HAP-1 (cell line): ENCODE results near the gene SIM1.
A peak's percentile ranks its signal among the peaks of the same experiment; 100 is the strongest.

Source experiments
- DNase-seq, 2 experiments: peaks; one replicate each; pipeline ENCODE4 v3.0.0-alpha.2; 2016 to 2020; ENCODE audit warnings: low spot score in 2 of 2
- H3K27me3 ChIP-seq: fragments of 250-450 bp; sonication (Bioruptor Pico); 2 replicates; pipeline ENCODE4 v1.5.1; 2020; ENCODE audit warnings: low read depth, mild to moderate bottlenecking, moderate library complexity
- H3K36me3 ChIP-seq: fragments of 250-450 bp; sonication (Bioruptor Pico); replicated peaks from 2 replicates; pipeline ENCODE4 v1.5.1; 2020; ENCODE audit warnings: mild to moderate bottlenecking
- H3K4me1 ChIP-seq: fragments of 250-450 bp; sonication (Bioruptor Pico); 2 replicates; pipeline ENCODE4 v1.5.1; 2020; ENCODE audit warnings: mild to moderate bottlenecking
- H3K4me3 ChIP-seq: fragments of 250-450 bp; sonication (Bioruptor Pico); 2 replicates; pipeline ENCODE4 v1.5.1; 2020; ENCODE audit warnings: mild to moderate bottlenecking, moderate library complexity
- H3K9me3 ChIP-seq: fragments of 250-450 bp; sonication (Bioruptor Pico); 2 replicates; pipeline ENCODE4 v1.5.1; 2020; ENCODE audit warnings: mild to moderate bottlenecking, moderate library complexity
- in situ Hi-C: fragments of 300-500 bp; cut with MboI; formaldehyde crosslinking; loops from 3 replicates; pipeline ENCODE4 v1.14.3; 2020; ENCODE audit warnings: low sequenced_read_pairs, inconsistent platforms, mixed read lengths

Gene SIM1

GRCh38 chr6:100484474-100484873, 19.8 kb upstream of the SIM1 start:
- in situ Hi-C loops = loop anchor here (10.0 to 25.0 kb wide), 2 partner anchors 178 to 620 kb away; no protein-coding TSS in a partner anchor
- Histone ChIP-seq H3K4me3 (no peak overlapping the region), H3K27me3 (no peaks in the 10 kb centered on the region), H3K36me3 (no peaks in the 10 kb centered on the region), H3K4me1 (no peaks in the 10 kb centered on the region), H3K9me3 (no peaks in the 10 kb centered on the region)
- DNase-seq = no peak

GRCh38 chr6:100482698-100483097, 18.0 kb upstream of the SIM1 start:
- Histone ChIP-seq H3K36me3 (no peaks in the 10 kb centered on the region), H3K9me3 (no peaks in the 10 kb centered on the region), H3K4me3 (no peak overlapping the region), H3K4me1 (no peaks in the 10 kb centered on the region), H3K27me3 (no peaks in the 10 kb centered on the region)
- no peak for DNase-seq
- in situ Hi-C loops = loop anchor here (10.0 to 25.0 kb wide), 2 partner anchors 180 to 618 kb away; no protein-coding TSS in a partner anchor

- Histone ChIP-seq H3K4me1 (no peaks in the 10 kb centered on the region), H3K4me3 (no peak overlapping the region), H3K9me3 (no peaks in the 10 kb centered on the region), H3K27me3 (no peaks in the 10 kb centered on the region), H3K36me3 (no peaks in the 10 kb centered on the region)
- in situ Hi-C loops = loop anchor here (5.0 to 25.0 kb wide), 3 partner anchors 183 to 615 kb away; no protein-coding TSS in a partner anchor
- DNase-seq = peak; percentile 39 to 42
These were observed 14.7 kb upstream of the SIM1 start for GRCh38 chr6:100479179-100480035.

- H3K4me1 ChIP-seq = no peaks in the 10 kb centered on the region
- no peak overlapping the region for H3K4me3 ChIP-seq
- no peaks in the 10 kb centered on the region for H3K27me3 ChIP-seq
- H3K36me3 ChIP-seq = no peaks in the 10 kb centered on the region
- no peak for DNase-seq
- H3K9me3 ChIP-seq = no peaks in the 10 kb centered on the region
- in situ Hi-C loops = loop anchor here (5.0 to 25.0 kb wide), 2 partner anchors 187 to 353 kb away; no protein-coding TSS in a partner anchor
These were observed 11.0 kb upstream of the SIM1 start for GRCh38 chr6:100475554-100476320.

- in situ Hi-C loops = no loop called here
- Histone ChIP-seq H3K9me3 (no peaks in the 10 kb centered on the region), H3K4me3 (no peak overlapping the region), H3K27me3 (no peaks in the 10 kb centered on the region), H3K36me3 (no peaks in the 10 kb centered on the region), H3K4me1 (no peaks in the 10 kb centered on the region)
- no peak for DNase-seq
These were observed 8.5 kb upstream of the SIM1 start for GRCh38 chr6:100473182-100473581.

- no peaks in the 10 kb centered on the region for H3K36me3 ChIP-seq
- H3K27me3 ChIP-seq = no peaks in the 10 kb centered on the region
- DNase-seq = no peak
- H3K4me1 ChIP-seq = no peaks in the 10 kb centered on the region
- no peak overlapping the region for H3K4me3 ChIP-seq
- H3K9me3 ChIP-seq = no peaks in the 10 kb centered on the region
- in situ Hi-C loops = no loop called here
These were observed 8.0 kb upstream of the SIM1 start for GRCh38 chr6:100472674-100473073.

DNA sequence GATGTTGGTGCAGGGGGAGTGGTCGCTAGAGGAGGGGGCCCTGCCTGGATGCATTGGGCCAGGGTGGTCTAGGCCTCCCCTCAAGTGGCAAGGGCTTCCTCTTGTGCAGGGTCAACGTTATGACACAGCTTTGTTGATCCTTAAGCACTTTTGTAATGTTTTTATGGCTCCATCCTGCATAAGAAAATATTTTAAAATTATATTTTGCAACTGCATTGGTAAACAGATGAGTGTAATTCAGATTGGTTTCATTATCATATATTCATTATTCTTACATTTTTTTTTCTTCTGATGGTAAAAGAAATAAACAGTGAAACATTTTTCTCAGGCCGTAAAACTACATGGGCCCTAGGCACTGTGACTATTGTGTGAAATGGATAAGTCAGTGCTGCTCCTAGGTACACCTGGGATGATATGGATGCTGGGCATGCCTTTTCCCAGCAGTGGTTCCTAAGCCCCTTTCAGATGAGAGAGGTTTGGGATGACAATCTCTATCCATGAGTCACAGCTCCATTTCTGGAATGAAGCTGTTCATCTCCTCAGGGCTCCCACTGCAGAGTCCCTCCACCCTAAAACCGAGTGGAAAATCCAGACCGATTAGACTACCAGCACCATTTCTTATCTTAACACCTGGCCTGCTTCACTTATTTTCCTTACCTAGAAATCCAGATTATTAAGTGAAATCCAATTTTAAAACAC, 5.8 kb upstream of the SIM1 start:
- DNase-seq = no peak
- in situ Hi-C loops = no loop called here
- H3K36me3 ChIP-seq = no peaks in the 10 kb centered on the region
- H3K9me3 ChIP-seq = no peaks in the 10 kb centered on the region; the same call in 1 of the 2 replicates
- H3K27me3 ChIP-seq = no peaks in the 10 kb centered on the region
- H3K4me3 ChIP-seq = no peak overlapping the region
- H3K4me1 ChIP-seq = no peaks in the 10 kb centered on the region

DNA sequence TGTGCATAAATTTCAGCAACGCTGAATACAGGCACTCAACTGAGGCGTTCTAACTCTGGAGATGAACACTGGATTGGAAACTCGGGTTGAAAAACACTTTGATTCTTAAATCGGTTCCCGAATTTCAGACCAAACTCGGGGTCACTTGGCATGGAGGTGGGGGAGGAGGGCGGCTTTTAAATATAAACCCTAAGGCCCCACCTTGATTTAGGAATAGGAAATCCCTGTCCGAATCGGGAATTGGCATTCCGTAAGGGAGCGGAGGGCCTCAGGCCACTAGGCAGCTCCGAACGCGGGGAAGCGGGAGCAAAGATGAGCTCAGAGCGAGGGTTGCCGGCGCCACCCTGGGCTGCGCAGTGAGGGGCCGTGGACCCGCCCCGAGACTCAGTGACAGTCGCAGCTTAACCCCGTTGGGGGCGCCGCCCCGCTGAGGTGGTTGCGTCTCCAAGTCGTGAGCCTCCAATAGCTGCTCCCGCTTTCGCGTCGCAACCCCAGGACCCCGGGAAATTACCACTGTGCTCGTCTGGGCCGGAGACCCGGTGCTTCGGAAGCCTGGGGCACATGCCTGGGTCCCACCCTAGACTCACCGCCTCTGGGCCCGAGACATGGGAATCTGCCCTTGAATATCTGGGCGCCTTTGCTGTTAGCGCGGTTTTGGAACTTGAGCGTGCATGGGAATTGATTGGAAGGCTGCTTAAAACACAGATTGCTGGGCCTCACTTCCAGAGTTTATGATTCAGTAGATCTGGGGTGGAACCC, 4.6 kb upstream of the SIM1 start:
- Histone ChIP-seq H3K36me3 (no peaks in the 10 kb centered on the region), H3K27me3 (no peaks in the 10 kb centered on the region), H3K9me3 (no peaks in the 10 kb centered on the region; the same call in 1 of the 2 replicates), H3K4me1 (no peaks in the 10 kb centered on the region), H3K4me3 (no peak overlapping the region)
- in situ Hi-C loops = no loop called here
- DNase-seq = no peak

GRCh38 chr6:100468016-100468622, 3.4 kb upstream of the SIM1 start:
- no peaks in the 10 kb centered on the region for H3K4me1 ChIP-seq
- in situ Hi-C loops = no loop called here
- no peak for DNase-seq
- no peaks in the 10 kb centered on the region; the same call in 1 of the 2 replicates for H3K9me3 ChIP-seq
- H3K36me3 ChIP-seq = no peaks in the 10 kb centered on the region
- no peak overlapping the region for H3K4me3 ChIP-seq
- no peaks in the 10 kb centered on the region for H3K27me3 ChIP-seq

DNA sequence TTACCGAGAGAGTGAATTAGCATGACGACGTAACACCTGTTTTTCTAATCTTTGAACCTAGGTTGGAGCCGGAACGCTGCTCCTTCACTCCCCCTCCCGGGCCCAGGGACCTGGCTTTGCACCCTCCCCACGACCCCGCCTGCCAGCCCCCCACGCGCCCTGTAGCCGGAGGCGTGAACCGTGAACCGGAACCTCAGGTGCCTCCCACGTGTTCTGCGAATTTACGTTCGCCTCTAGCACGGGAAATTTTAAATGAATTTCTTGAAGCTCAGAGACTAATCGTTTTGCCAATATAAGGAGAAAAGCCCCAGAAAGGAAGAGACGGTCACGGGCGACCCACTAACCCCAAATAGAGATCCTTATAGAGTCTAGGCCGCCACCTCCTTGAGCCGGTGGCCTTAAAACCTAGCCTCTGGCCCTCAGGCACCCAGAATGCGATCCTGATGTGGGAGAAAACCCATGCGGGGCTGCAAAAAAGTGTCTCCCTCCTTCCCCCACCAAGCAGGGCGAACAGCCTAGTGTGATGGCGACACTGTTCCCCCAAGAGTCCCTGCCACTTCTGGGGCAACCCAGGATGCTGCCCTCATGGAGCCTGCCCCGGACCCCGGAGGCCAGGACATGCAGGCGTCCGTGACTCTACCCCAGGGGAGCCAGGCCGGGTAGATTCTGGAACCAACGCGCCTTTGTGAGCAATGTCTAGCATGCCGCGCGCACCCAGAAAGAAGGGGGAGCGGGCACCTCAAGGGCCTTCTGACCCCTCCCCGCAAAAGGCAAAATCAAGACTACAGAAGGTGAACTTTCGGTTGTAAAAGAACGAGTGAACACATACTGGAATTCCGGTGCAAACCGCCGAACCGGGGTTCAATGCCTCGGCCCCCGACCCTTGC, 2.7 kb upstream of the SIM1 start:
- DNase-seq = no peak
- no peaks in the 10 kb centered on the region for H3K27me3 ChIP-seq
- no peak overlapping the region for H3K4me3 ChIP-seq
- no peaks in the 10 kb centered on the region for H3K4me1 ChIP-seq
- H3K36me3 ChIP-seq = no peaks in the 10 kb centered on the region
- in situ Hi-C loops = no loop called here
- H3K9me3 ChIP-seq = no peaks in the 10 kb centered on the region; the same call in 1 of the 2 replicates

GRCh38 chr6:100466410-100467128, 1.8 kb upstream of the SIM1 start:
- H3K4me3 ChIP-seq = no peak overlapping the region
- no peaks in the 10 kb centered on the region for H3K4me1 ChIP-seq
- DNase-seq = no peak
- H3K36me3 ChIP-seq = no peaks in the 10 kb centered on the region
- H3K27me3 ChIP-seq = no peaks in the 10 kb centered on the region
- in situ Hi-C loops = no loop called here
- no peaks in the 10 kb centered on the region; the same call in 1 of the 2 replicates for H3K9me3 ChIP-seq
